GM18511 (cell line): ENCODE measurements around the gene ZNF524.
A peak's percentile ranks its signal among the peaks of the same experiment; 100 is the strongest.
"Not testable (repeated sequence)": the region's sequence is repeated elsewhere in the genome, so short reads cannot be mapped to it uniquely, and the experiment has no call there.

Source experiments
- ATAC-seq: cut with Tn5 transposase; IDR thresholded peaks from one replicate; pipeline ENCODE4 v1.9.1; 2021; ENCODE audit warnings: mild to moderate bottlenecking, moderate library complexity; ENCODE audit not compliant: unreplicated experiment

Gene ZNF524, protein sequence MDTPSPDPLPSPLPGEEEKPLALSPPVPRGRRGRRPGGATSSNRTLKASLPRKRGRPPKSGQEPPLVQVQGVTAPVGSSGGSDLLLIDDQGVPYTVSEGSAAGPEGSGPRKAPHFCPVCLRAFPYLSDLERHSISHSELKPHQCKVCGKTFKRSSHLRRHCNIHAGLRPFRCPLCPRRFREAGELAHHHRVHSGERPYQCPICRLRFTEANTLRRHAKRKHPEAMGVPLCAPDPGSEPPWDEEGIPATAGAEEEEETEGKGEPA

DNA sequence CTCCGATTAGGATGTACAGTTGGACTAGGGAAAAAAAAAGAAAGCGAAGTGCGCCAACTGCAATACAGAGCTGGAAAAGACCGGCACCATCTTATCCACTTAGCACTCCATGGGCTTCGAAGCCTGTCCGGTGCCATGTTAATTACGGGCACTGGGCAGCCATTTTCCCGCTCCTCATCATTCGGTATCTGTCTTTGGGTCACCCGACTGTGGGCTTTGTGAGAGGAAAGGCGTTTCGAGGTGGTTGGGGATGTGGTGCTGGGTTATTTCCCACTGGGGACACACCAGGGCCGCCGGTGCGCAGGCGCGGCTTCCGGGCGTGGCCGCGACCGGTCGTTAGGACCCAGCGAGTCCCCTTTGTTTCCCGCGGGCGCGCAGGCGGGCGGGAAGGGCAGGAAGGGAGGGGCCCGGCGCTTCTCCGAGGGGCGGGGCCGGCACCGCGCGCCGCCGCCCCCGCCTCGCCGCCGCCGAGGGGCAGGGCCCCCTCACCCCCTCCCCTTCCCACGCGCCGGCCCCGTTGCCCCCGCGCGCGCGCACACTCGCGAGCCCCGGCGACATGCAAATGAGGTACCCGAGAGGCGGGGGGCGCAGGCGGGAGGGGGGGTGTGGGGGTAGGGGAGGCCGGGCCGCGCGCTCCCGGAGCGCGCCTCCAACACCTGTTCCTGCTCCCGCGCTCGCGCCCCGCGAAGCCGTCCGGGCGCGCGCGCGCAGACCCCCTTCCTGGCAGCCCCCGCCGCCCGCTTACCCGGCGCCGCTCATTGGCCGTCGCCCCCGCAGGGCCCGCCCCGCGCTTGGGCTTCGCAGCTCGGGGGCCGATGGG, at the start of gene ZNF524:
TSS of gene ZNF524 (plus strand) at position 447 of the 820 bp plus-strand sequence. CDS start 1,825 bp downstream, outside the sequence.
- peak; percentile 53 for ATAC-seq

DNA sequence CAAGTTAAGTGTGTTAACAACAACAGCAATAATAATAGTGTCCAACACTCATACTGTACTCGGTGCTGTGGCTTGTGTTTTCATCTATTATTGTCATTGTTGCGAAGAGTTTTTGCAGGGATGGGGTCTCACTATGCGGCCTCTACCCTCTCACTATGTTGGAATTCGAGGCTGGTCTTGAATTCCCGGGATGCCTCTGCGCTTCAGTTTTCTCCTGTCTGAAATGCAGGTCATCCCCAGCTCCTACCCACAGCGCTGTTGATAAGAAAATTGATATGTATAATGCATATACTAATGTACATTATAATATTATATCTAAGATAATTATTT, 49.8 kb upstream of the ZNF524 start:
- no peak for ATAC-seq

DNA sequence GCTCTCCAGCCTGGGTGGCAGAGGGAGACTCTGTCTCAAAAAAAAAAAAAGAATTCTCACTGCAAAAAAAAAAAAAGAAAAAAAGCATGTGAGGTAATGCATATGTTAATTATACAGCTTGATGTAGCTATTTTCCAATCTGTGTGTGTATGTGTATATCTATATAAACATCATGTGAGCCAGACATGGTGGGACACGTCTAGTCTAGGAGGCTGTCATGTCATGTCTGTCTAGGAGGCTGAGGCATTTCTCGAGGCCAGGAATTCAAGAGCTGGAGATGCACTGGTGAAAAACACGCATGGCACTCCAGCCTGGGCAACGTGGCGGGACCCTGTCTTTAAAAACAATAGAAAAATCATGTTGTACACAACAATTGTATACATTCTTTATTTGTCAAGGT, 47.9 kb upstream of the ZNF524 start:
- no peak for ATAC-seq

- no peak for ATAC-seq
Measured at GRCh38 chr19:55552620-55553019, 47.5 kb upstream of the ZNF524 start.

GRCh38 chr19:55553217-55554182, 46.6 kb upstream of the ZNF524 start:
- no peak for ATAC-seq

GRCh38 chr19:55554302-55554701, 45.8 kb upstream of the ZNF524 start:
- ATAC-seq = no peak

DNA sequence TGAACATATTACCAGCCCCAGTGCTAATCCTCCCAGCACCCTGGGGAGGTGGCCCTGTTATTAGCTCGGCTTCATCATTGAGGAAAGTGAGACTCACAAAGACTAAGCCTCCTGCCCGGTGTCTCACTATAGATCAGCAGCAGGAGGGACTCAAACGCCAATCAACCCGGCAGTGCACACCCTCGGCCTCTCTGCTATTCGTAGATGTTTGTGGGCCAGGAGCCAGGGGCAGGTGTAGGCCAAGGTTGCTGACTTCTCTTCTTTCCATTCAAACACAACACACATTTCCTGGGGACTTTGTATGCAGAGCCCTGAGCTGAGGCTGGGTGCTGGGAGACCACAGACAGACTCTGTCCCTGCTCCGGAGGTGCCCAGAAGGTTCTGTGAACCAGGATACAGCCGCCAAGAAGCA, 45.3 kb upstream of the ZNF524 start:
- ATAC-seq = no peak

DNA sequence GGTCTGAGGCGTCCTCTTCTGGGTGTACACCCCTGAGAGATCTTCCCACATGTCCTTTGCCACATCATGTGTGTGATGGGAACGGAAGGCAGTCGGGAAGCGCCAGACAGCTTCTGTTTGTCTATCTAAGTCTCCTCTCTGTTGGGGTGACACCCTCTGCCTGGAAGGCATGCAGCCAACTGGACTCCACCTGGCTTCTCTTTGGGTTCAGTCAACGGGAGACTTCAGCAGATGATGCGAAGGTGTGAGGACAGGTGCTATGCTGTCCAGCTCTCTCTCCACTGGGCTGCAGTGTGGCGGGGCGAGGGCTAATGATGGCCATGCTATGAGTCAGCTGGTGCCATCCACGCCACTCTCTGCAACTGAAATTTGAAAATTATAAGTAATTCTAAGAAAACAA, 40.4 kb upstream of the ZNF524 start:
- ATAC-seq = no peak

DNA sequence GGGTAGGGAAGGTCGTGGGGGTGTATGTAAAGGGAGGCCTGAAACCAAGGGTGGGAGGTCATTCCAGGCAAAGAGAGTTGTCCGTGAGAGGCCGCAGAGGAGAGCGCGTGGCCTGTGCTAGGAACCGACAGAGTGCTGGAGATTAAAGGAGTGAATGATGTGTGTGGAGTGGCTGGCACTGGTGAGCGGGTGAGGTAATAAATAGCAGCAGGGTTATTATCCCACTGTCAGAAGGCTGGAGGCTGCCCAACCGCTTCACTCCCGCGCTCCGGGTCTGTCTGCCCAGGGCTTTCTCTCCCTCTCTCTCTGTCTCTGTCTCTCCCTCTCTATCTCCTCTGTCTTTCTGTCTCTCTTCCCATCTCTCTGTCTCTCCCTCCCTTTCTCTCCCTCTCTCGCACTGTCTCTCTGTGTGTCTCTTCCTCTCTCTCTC, 36.8 kb upstream of the ZNF524 start:
- no peak for ATAC-seq

DNA sequence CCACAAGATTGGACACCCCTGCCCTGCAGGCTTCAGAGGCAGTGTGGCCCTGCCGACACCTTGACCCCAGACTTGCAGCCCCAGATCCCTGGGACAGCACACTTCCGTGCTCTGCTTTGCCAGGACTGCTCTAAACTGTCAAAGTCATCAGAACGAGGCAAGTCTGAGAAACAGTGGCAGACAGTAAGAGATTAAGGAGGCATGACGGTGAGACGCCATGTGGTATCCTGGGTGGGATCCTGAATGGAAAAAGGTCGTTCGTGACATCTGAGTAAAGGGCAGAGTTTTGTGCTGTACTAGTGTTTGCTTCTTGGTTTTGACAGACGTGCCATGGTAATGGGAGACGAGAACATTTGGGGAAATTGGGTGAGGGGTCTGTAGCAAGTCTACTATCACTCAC, 33.3 kb upstream of the ZNF524 start:
- no peak for ATAC-seq

DNA sequence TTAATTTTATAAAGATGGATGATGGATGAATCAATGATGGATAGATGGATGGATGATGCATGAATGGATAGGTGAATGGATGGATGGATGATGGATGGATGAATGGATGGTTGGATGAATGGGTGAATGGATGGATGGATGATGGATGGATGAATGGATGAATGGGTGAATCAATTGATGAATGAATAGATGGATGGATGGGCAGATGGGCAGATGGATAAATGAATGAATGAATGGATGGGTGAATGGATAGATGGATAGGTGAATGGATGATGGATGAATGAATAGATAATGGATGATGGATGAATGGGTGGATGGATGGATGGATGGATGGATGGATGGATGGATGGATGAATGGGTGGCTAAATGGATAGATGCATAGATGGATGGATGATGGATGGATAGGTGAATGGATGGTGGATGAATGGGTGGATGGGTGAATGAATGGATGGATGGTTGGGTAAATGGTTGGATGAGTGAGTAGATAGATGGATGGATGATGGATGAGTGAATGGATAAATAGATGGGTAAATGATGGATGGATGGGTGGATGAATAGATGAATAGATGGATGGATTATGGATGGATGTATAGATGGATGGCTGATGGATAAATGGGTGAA, 32.3 kb upstream of the ZNF524 start:
- ATAC-seq = no peak

DNA sequence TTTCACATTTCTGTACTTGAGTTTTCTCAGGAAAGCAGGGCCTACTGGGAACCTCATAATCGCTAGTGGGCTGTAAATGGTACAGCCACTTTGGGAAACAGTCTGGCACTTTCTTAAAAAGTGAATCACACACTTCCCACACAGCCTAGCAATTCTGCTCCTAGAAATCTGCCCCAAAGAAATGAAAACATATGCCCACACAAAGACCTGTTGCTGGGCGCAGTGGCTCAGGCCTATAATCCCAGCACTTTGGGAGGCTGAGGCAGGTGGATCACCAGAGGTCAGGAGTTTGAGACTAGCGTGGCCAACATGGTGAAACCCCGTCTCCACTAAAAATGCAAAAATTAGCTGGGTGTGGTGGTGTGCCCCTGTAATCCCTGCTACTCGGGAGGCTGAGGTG, 30.6 kb upstream of the ZNF524 start:
- ATAC-seq = not testable (repeated sequence)

GRCh38 chr19:55573929-55574328, 26.2 kb upstream of the ZNF524 start:
- ATAC-seq = not testable (repeated sequence)

GRCh38 chr19:55576746-55577145, 23.3 kb upstream of the ZNF524 start:
- no peak for ATAC-seq

GRCh38 chr19:55578031-55578760, 21.9 kb upstream of the ZNF524 start:
- ATAC-seq = no peak

DNA sequence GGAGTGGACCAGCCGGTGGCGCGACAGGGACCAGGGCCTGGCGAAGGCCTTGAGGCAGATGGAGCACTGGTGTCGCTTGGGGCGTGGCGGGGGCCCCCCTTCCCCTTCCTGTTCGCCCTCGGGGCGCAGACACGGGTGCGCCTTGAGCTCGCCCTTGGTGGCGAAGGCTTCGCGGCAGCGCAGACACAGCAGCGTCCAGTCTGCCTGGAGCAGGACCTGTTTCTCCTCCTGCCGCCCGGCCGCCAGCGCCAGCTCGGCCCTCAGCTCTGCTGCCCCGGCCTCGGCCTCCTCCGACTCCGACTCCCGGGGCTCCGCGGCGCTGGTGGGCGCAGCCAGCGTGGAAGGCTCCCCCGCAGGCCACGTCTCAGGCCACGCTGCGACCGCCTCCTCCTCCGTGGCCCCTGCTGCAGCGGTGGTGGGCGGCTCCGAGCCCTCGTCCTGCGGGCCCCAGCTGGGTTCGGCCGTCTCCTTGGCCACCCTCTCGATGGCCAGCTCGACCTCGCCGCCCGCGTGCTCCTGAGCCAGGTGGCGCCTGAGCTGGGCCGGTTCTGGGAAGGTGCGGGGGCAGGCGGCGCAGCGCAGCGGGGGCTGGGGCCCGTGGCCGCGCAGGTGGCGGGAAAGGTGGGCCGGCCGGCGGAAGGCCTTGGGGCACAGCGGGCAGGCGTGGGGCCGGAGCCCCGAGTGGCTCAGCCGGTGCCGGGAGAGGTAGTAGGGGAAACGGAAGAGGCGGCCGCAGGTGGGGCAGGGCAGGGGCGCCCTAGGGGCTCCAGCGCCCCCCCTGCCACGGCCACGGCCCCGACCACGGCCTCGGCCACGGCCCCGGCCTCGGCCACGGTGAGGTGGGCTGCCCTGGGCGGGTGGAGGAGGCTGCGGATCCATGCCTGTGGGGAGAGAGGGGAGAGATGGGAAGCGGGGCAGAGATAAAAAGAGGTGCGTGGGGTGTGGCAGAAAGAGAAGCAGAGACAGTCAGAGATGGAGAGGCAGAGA, 21.0 kb upstream of the ZNF524 start:
- no peak for ATAC-seq

DNA sequence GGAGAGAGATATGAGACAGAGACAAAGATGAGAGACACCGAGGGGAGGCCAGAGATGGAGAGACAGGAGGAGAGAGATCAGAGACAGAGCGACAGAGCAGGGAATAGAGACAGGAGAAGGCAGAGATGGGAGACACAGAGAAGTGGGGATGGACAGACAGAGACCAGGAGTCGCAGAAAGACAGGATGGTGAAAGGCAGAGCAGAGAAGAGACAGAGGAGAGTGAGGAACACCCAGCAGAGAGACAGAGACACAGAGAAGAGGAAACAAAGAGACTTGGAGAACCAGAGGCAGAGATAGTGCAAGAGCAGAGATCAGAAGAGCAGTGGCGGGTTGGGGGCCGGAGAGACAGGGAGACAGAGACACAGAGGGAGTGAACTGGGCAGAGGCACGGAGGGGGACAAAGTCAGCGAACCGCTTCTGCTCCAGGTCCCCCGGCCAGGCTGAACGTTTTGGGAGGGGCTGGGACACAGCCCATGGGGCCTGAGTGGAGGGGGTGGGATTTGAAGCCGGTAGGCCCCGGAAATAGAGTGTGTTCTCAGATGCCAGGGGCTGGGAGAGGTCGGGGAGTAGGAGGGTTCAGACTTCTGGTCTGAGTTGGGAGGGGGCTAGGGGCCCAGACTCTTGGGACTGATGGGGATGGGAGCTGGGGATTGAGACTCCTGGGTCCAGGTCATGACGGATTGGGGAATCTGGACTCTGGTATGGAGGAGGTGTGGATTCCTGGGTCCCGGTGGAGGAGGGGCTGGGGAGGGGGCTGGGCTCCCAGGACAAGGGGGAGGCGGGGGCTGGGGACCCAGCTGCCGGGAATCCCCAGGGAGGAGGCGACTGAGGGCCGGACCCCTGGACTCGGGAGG, 20.1 kb upstream of the ZNF524 start:
- ATAC-seq = peak; percentile 46

GRCh38 chr19:55580628-55581144, 19.4 kb upstream of the ZNF524 start, which contains the start of gene ZNF579:
Gene ZNF579 (minus strand): TSS chr19:55580848. CDS start chr19:55579639, 1,209 bp downstream.
- ATAC-seq = peak; percentile 72
